Esophagus squamous epithelium (tissue), 4 donors: ENCODE measurements around the gene JPT2.

ENCODE experiments used
- CTCF ChIP-seq, 6 experiments: fragments of 450-650 bp in 4 of 6; fragments of 200-600 bp in 2 of 6; sonication (generic) in 2 of 6; IDR thresholded peaks; one replicate each; pipeline ENCODE4 v1.5.1; 2016 to 2019; ENCODE audit warnings: antibody characterized with exemption in 6 of 6, mild to moderate bottlenecking in 4 of 6, moderate library complexity in 4 of 6
- POLR2A ChIP-seq, 4 donors: fragments of 450-650 bp; IDR thresholded peaks; one replicate each; pipeline ENCODE4 v1.6.1; 2017; ENCODE audit warnings: antibody characterized with exemption in 4 of 4, mild to moderate bottlenecking in 4 of 4, moderate library complexity in 3 of 4

DNA sequence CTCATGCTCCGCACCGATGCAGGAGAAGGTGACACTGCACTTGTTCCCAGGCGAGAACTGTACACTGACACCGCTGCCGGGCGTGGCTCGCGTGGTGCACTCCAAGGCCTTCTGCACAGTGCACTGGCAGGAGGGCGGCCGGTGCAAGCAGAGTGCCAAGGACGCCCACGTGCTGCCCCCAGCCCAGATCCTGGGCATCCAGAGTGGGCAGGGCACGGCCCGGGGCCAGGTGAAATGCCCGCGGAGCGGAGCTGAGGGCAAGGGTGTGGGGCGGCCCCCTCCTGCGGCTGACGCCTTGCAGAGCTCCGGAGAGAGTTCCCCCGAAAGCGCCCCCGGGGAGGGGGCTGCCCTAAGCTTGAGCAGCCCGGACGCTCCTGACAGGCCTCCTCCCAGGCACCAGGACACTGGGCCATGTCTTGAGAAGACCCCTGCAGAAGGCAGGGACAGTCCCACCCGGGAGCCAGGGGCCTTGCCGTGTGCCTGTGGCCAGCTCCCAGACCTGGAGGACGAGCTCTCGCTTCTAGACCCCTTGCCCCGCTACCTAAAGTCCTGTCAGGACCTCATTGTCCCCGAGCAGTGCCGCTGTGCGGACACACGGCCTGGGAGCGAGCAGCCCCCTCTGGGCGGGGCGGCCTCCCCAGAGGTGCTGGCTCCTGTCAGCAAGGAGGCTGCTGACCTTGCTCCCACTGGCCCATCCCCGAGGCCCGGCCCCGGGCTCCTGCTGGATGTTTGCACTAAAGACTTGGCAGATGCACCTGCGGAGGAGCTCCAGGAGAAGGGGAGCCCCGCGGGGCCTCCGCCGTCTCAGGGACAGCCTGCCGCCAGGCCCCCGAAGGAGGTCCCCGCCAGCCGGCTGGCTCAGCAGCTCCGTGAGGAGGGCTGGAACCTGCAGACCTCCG, 21.9 kb upstream of the JPT2 start:
- no peak for TF ChIP-seq CTCF (IDR thresholded peaks at IDR 0.05)
- no peak for TF ChIP-seq POLR2A (IDR thresholded peaks at IDR 0.05)
